HG03439 (cell line): ENCODE measurements around the gene ARPP21.

ENCODE experiments used
- ATAC-seq: cut with Tn5 transposase; IDR thresholded peaks from one replicate; pipeline ENCODE4 v1.9.1; 2021; ENCODE audit warnings: mild to moderate bottlenecking, moderate library complexity; ENCODE audit not compliant: unreplicated experiment

ARPP21 gene

GRCh38 chr3:35674451-35675109, 35.3 kb downstream of the ARPP21 start:
- no peak for ATAC-seq

GRCh38 chr3:35675206-35675605, 35.9 kb downstream of the ARPP21 start:
- no peak for ATAC-seq

GRCh38 chr3:35675621-35676020, 36.3 kb downstream of the ARPP21 start:
- ATAC-seq: no peak

GRCh38 chr3:35677797-35678196, 38.5 kb downstream of the ARPP21 start:
- ATAC-seq: no peak

- ATAC-seq: no peak
Measured at GRCh38 chr3:35678643-35679161, 39.4 kb downstream of the ARPP21 start.

- ATAC-seq: no peak
Measured at GRCh38 chr3:35679409-35680080, 40.2 kb downstream of the ARPP21 start.

- no peak for ATAC-seq
Measured at GRCh38 chr3:35680866-35681650, 41.7 kb downstream of the ARPP21 start.

GRCh38 chr3:35685153-35685552, 45.8 kb downstream of the ARPP21 start:
- ATAC-seq: no peak

GRCh38 chr3:35688826-35689225, 49.5 kb downstream of the ARPP21 start:
- no peak for ATAC-seq

- ATAC-seq: no peak
Measured at GRCh38 chr3:35690271-35690670, 50.9 kb downstream of the ARPP21 start.

- ATAC-seq: no peak
Measured at GRCh38 chr3:35705904-35706303, 66.6 kb downstream of the ARPP21 start.

GRCh38 chr3:35707904-35708303, 68.6 kb downstream of the ARPP21 start:
- ATAC-seq: no peak

- no peak for ATAC-seq
Measured at GRCh38 chr3:35708394-35709271, 69.3 kb downstream of the ARPP21 start.

- no peak for ATAC-seq
Measured at GRCh38 chr3:35709691-35710090, 70.4 kb downstream of the ARPP21 start.

- ATAC-seq: no peak
Measured at GRCh38 chr3:35710554-35710953, 71.2 kb downstream of the ARPP21 start.

GRCh38 chr3:35718921-35719320, 79.6 kb downstream of the ARPP21 start:
- ATAC-seq: no peak

GRCh38 chr3:35721628-35722027, 82.3 kb downstream of the ARPP21 start:
- no peak for ATAC-seq

GRCh38 chr3:35722902-35723301, 83.6 kb downstream of the ARPP21 start:
- no peak for ATAC-seq

GRCh38 chr3:35723480-35724097, 84.3 kb downstream of the ARPP21 start:
- no peak for ATAC-seq

- ATAC-seq: no peak
Measured at GRCh38 chr3:35724106-35724505, 84.8 kb downstream of the ARPP21 start.
